HG02610 (cell line): Measurements from ENCODE around the gene CMTM3.
"Not testable (repeated sequence)": the region's sequence is repeated elsewhere in the genome, so short reads cannot be mapped to it uniquely, and the experiment has no call there.

ENCODE experiments used
- ATAC-seq: cut with Tn5 transposase; IDR thresholded peaks from one replicate; pipeline ENCODE4 v1.9.1; 2021; ENCODE audit warnings: mild to moderate bottlenecking, moderate library complexity; ENCODE audit not compliant: unreplicated experiment

CMTM3 gene

DNA sequence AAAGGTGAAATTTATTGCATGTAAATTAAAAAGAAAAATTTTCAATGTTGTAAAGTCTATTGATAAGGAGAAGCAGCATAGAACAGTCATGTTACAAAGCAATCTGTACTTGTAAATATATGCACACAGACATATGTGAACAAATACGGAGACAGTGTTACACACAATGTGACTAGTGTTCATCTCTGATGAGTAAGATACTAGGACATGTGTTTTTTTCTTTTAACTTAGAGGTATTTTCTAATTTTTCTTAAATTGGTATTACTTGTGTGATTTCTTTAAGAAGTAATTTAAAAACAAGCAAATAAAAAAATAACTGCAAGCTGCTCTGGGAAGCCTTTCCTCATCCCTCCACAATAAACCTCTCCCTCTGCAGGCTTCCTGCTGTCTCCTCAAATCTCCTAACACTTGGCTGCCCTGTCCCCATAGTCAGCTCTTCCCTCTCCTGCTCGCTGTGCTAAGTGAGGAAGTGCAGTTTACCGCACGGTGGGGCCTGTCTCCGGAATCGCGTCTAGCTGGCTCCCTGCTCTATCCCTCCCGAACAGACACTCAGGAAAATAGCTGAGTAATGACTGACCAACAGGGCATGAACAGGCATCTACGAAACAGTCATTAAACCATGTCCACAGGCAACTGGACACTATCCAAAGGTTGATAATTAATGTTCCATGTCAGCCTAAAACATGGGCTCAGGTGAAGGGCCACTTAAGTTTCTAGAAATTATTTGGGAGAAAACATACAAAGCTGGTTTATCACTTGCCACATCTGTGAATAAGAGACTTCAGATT lies 56.1 kb downstream of the CMTM3 start:
- no peak for ATAC-seq

DNA sequence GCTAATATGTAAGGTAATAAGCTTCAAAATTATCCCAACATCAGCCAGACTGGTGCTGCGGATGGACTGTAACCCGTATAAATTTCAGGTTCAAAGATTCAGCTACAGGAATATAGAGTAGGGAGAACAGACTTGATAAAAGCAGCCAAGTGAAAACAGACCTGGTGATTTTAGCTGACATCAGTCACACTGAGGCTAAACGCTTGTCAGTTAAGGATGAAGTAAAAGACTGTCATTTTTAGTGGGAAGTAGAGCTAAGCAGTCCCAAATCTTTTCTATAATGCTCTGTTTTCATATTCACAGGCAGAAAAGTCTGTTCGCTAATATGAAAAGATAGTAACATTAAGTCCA lies 56.7 kb downstream of the CMTM3 start:
- no peak for ATAC-seq

- not testable (repeated sequence) for ATAC-seq
Observed at GRCh38 chr16:66661671-66662346, 57.3 kb downstream of the CMTM3 start.

DNA sequence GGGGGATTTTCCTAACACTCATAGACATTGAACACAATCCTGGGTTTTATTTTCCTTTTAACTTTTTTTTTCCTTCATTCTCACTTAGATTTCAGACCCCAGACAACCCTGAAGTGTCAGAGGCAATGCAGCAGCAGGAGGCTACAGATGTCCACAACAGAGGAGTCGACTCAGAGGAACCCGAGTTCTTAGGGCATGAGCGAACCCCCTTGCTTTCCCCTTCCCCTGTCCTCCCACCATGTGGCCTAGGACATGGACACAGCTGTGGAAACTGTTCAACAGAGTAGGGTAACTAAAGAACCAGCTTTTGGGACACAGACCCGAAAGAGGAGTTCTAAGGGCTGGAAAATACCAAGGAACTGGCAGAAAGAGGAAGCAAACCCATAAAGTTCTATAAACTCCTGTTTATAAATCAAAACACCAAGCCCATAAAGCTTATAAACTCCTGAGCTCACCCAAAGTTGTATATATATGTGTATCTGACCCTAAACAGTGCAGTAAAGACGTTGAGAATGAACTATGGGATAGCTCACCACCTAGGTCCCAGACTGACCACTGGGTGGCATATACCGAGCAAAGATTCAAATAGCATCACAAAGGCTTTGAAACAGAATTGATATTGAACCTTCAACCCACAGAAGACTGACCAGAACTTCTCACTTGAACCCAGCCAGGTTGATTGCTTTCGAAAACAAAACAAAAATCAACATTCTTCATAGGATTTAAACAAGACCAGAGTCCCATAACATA lies 58.1 kb downstream of the CMTM3 start:
- ATAC-seq = no peak
